ENCODE measurements around the gene ABCB4. TPM values are rescaled to one million over a fixed set of nuclear protein-coding genes. Genes with fewer than 3 reads are reported as not detected.

The ABCB4 gene
- total RNA-seq, 1 experiment from 2014 or later = 0.20 TPM

DNA sequence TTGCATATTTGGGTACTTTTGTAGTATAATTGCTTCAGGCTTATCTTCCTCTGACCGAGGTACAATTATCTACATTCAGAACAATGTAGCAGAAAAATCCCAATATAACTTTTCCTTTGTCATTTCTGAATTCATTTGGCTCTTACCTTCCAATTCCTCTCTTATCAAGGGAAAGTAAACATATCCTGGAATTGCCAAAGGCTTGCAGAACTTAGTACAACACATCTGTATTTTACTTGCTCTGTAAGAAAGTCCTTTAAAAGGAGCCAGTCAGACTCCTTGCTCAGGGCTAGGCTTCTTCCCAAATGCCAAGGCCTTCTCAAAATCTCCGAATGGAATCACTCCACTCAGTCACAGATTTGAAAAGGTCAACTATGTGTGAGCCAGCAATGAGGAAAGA lies 43.3 kb upstream of the ABCB4 start:
- Histone ChIP-seq H2BK12ac (ENCODE audit: insufficient read length, low read depth, low read length) (no peak overlapping the region), H4K20me1 (ENCODE audit: control insufficient read depth, insufficient read depth, insufficient read length) (no peaks in the 10 kb centered on the region), H2BK120ac (ENCODE audit: low read depth, low read length, poor library complexity, severe bottlenecking) (no peak overlapping the region), H2AFZ (ENCODE audit: low read length) (no peak overlapping the region), H3K4me2 (ENCODE audit: insufficient read depth, insufficient read length, low read length) (no peak overlapping the region), H2BK20ac (ENCODE audit: low read depth, low read length, poor library complexity, severe bottlenecking) (no peak overlapping the region), H3K27me3 (ENCODE audit: insufficient read depth, low read length) (no peaks in the 10 kb centered on the region), H3K9ac (ENCODE audit: extremely low read depth, insufficient read length, low read length) (no peak overlapping the region), H3T11ph (ENCODE audit: low read length) (no peak overlapping the region), H4K91ac (ENCODE audit: insufficient read length, low read depth, low read length) (no peak overlapping the region), H3K4ac (ENCODE audit: low read depth, low read length) (no peak overlapping the region), H3K23me2 (ENCODE audit: insufficient read length, low read depth, low read length, poor library complexity, severe bottlenecking) (no peaks in the 10 kb centered on the region), H3K79me1 (ENCODE audit: insufficient read depth, low read depth, low read length, poor library complexity, severe bottlenecking) (no peaks in the 10 kb centered on the region), H3K4me1 (ENCODE audit: insufficient read depth, low read length) (peaks cover 2% of the 10 kb centered on the region; the same call in 1 of the 2 replicates), H3K14ac (ENCODE audit: insufficient read depth, low read length) (no peak overlapping the region), H2BK15ac (ENCODE audit: low read depth, low read length) (no peak overlapping the region), H3K9me3 (ENCODE audit: control insufficient read depth, low read depth, low read length) (no peaks in the 10 kb centered on the region), H4K8ac (replicated peaks; ENCODE audit: insufficient read length, low read depth, low read length) (no peak overlapping the region), H2AK5ac (ENCODE audit: insufficient read length, low read length) (no peak overlapping the region), H3K56ac (ENCODE audit: insufficient read length, low read depth, low read length) (no peak overlapping the region), H3K79me2 (ENCODE audit: insufficient read depth, low read length) (no peaks in the 10 kb centered on the region), H4K5ac (ENCODE audit: insufficient read length, low read depth, low read length) (no peak overlapping the region), H3K18ac (ENCODE audit: insufficient read length, low read depth, low read length) (no peak overlapping the region), H3K23ac (ENCODE audit: insufficient read length, low read depth, low read length) (no peak overlapping the region), H2BK5ac (ENCODE audit: insufficient read length, low read length) (no peak overlapping the region), H3K27ac (ENCODE audit: insufficient read length, low read depth, low read length) (no peak overlapping the region)
- no peak for DNase-seq
- Mint-ChIP-seq H3K27me3 (ENCODE audit: low read depth) (no peaks in the 10 kb centered on the region), H3K36me3 (ENCODE audit: insufficient read depth in 1 of 3, low read depth in 3 of 3) (no peaks in the 10 kb centered on the region; a peak in 1 of 7 replicates), H3K27ac (no peak overlapping the region), H3K4me3 (no peak overlapping the region), H3K4me1 (peaks cover 7 to 9% of the 10 kb centered on the region in 2 experiments), H3K9me3 (no peaks in the 10 kb centered on the region; a peak in 1 of 5 replicates)
- TF ChIP-seq, protein P1, sequence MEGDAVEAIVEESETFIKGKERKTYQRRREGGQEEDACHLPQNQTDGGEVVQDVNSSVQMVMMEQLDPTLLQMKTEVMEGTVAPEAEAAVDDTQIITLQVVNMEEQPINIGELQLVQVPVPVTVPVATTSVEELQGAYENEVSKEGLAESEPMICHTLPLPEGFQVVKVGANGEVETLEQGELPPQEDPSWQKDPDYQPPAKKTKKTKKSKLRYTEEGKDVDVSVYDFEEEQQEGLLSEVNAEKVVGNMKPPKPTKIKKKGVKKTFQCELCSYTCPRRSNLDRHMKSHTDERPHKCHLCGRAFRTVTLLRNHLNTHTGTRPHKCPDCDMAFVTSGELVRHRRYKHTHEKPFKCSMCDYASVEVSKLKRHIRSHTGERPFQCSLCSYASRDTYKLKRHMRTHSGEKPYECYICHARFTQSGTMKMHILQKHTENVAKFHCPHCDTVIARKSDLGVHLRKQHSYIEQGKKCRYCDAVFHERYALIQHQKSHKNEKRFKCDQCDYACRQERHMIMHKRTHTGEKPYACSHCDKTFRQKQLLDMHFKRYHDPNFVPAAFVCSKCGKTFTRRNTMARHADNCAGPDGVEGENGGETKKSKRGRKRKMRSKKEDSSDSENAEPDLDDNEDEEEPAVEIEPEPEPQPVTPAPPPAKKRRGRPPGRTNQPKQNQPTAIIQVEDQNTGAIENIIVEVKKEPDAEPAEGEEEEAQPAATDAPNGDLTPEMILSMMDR (conservative IDR thresholded peaks at IDR 0.05) = no peak
- WGBS (ENCODE audit: extremely low coverage, insufficient read length, low lambda C conversion rate) = no CpG with 5 or more reads among the region's 2 CpGs
